ENCODE results near the gene ABCA3.

ABCA3 gene

DNA sequence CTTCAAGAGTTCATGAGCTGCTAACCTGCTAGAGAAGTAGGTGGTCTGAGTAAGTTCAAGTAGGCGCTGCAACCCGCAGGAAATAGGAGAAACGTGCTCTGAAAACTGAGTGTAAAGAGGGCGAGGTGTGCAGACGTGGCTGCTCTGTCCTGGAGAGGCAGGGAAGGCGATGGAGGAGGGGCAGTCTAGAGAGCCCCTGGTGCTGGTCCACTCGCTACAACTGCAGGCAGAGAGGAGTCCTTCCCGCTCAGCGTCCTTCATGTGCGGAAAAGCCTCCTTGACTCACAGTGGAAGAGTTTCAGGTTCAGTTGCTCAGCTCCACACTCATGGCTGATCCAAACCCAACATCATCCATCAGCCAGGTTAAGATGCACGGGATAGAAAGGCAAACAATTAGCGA lies 12.1 kb downstream of the ABCA3 start:
- TF ChIP-seq, protein P1, sequence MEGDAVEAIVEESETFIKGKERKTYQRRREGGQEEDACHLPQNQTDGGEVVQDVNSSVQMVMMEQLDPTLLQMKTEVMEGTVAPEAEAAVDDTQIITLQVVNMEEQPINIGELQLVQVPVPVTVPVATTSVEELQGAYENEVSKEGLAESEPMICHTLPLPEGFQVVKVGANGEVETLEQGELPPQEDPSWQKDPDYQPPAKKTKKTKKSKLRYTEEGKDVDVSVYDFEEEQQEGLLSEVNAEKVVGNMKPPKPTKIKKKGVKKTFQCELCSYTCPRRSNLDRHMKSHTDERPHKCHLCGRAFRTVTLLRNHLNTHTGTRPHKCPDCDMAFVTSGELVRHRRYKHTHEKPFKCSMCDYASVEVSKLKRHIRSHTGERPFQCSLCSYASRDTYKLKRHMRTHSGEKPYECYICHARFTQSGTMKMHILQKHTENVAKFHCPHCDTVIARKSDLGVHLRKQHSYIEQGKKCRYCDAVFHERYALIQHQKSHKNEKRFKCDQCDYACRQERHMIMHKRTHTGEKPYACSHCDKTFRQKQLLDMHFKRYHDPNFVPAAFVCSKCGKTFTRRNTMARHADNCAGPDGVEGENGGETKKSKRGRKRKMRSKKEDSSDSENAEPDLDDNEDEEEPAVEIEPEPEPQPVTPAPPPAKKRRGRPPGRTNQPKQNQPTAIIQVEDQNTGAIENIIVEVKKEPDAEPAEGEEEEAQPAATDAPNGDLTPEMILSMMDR (IDR thresholded peaks at IDR 0.05; ENCODE audit: insufficient read depth, low read depth, low read length, missing control alignments): no peak
- no peak for DNase-seq (ENCODE audit: low read depth)
- H3K4me3 ChIP-seq (ENCODE audit: low read depth, low read length): no peak overlapping the region

DNA sequence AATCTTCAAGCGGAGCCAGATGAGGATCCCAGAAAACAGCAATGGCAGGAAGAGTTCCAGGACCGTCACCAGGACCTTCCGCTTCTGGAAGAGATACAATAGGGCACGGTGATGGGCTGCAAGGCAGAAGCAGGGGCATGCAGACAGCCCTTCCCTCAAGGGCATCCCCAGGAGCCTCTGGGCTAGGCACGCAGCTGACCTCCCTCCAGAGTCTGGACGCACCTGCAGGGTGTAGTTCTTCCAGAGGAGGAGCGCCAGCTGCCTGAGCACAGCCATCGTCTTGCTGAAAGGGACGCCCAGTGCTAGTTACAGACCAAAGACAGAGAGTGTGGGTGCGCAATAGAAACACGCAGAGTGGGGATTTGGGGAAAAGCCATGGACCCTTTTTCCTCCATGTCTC lies 14.3 kb downstream of the ABCA3 start:
- DNase-seq (ENCODE audit: low read depth): no peak
- TF ChIP-seq, protein P1 (IDR thresholded peaks at IDR 0.05; ENCODE audit: insufficient read depth, low read depth, low read length, missing control alignments): no peak

DNA sequence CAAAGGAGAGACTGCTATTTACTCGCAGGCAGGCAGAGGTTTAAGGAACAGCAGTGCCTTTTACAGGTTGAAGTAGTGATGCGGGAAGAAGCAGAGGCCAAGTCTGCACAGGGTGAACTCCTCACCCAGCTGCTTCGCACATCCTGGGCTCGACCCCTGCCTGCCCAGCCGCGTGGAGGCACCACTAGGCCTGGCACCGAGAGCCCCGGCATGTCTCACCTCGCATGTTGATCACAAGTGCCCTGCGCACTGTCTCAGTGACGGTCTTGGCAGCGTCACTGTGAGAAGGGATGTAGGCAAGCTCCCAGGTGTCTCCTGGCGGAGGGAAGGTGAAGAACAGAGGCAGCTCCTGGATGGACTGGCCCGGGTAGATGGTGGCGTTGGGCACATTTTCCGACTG lies 14.7 kb downstream of the ABCA3 start:
- TF ChIP-seq, protein P1 (IDR thresholded peaks at IDR 0.05; ENCODE audit: insufficient read depth, low read depth, low read length, missing control alignments): no peak

More for the DNA sequence above, 14.3 kb downstream of the ABCA3 start:
- no peak overlapping the region for H3K4me3 ChIP-seq (ENCODE audit: low read depth, low read length)

DNA sequence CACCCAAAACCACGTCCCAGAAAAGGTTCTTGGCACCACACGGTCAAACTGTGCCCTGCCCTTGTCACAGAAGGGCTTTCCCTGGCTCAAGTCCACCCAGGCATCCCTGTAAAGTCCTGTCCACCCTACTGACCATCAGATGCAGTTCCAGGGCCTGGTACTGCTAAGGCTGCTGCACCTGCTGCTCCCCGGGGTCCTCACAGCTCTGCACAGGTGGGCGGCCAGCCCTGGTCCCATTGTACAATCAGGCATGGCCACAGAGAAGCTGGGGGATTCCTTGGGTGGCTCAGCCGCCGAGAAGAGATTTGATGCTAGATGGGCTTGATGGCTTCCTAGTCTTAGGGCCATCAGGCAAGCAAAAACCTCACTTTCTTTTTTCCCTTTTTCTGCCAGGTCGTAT lies 15.3 kb downstream of the ABCA3 start:
- H3K4me3 ChIP-seq (ENCODE audit: low read depth, low read length): no peak overlapping the region
- no peak for DNase-seq (ENCODE audit: low read depth)
- TF ChIP-seq, protein P1 (IDR thresholded peaks at IDR 0.05; ENCODE audit: insufficient read depth, low read depth, low read length, missing control alignments): no peak

More for the DNA sequence above, 14.7 kb downstream of the ABCA3 start:
- H3K4me3 ChIP-seq (ENCODE audit: low read depth, low read length): no peak overlapping the region
- no peak for DNase-seq (ENCODE audit: low read depth)

DNA sequence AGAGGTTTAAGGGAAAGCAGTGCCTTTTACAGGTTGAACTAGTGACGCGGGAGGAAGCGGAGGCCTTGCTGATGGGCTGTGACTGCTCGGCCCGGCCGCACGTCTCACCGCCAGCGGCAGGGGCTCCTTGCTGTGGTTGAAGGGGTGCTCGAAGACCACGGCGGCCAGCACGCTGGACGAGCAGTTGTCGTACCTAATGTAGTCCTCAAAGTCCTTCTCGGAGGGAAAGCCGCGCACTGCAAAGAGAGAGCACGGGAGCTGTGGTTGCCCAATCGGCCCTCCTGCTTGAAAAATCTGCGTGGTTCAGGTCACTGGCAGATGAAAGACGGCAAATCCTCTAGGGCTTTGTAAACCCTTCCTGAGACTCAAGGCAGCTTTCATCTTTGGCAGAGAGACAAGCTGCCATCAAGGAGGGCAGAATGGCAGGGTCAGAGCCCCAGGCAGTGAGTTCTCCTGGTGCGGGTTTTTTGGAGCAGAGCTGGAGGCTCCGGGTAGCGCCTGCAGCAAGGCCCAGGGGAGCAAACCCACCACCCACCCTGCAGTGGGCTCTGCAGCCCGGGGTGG lies 16.1 kb downstream of the ABCA3 start:
- H3K4me3 ChIP-seq (ENCODE audit: low read depth, low read length): no peak overlapping the region
- TF ChIP-seq, protein P1 (IDR thresholded peaks at IDR 0.05; ENCODE audit: insufficient read depth, low read depth, low read length, missing control alignments): no peak
- no peak for DNase-seq (ENCODE audit: low read depth)

DNA sequence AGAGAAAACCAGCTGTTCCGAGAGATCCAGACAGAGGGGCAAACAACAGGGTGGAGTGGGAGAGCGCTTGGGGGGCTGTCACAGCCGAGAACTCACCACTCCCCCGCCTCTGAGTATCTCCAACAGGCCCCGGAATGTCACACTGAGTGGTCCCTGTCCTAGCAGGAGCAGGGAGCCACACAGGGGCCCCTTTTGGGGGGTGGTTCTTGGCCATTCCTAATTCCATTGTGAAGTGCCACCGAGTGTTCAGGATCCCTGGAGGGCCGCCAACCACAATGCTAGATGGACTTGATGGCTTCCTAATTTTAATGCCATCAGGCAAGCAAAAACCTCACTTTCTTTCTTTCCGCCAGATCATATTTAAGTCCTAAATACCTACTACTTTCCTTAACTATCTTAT lies 16.8 kb downstream of the ABCA3 start:
- H3K4me3 ChIP-seq (ENCODE audit: low read depth, low read length): no peak overlapping the region
- TF ChIP-seq, protein P1 (IDR thresholded peaks at IDR 0.05; ENCODE audit: insufficient read depth, low read depth, low read length, missing control alignments): no peak
- no peak for DNase-seq (ENCODE audit: low read depth)

DNA sequence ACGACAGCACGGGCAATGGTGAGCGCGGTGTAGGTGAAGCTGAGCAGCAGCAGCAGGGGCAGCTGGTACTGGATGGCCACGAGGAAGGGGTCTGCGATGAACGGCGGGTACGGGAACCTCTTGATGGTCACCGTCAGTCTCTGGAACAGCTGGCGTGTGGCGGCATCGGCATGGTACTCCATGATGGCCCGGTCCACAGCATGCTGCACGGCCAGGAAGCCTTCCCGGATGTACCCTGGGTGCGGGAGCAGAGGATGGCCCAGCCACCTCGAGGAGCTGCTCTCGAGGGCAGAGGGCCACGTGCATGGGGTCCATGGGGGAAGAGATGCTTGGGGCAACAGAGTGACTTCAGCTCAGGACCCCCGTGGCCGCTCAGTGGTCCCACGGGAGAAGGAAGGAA lies 20.9 kb downstream of the ABCA3 start:
- TF ChIP-seq, protein P1 (IDR thresholded peaks at IDR 0.05; ENCODE audit: insufficient read depth, low read depth, low read length, missing control alignments): no peak
- no peak for DNase-seq (ENCODE audit: low read depth)
- H3K4me3 ChIP-seq (ENCODE audit: low read depth, low read length): no peak overlapping the region
